ENCODE data around the gene MYO5A. TPM values are rescaled to one million over a fixed set of nuclear protein-coding genes. Genes with fewer than 3 reads are reported as not detected.
A peak's percentile ranks its signal among the peaks of the same experiment; 100 is the strongest.
"Not testable (repeated sequence)": the region's sequence is repeated elsewhere in the genome, so short reads cannot be mapped to it uniquely, and the experiment has no call there.

Gene MYO5A
- polyA plus RNA-seq, 4 donors = 7.4 to 8.2 (median 7.8) TPM

- no peak for DNase-seq (ENCODE audit: low read depth in 4 of 4, low spot score in 3 of 4)
These were observed 17.5 kb upstream of the MYO5A start for GRCh38 chr15:52546031-52546751.

- DNase-seq (ENCODE audit: low read depth in 4 of 4, low spot score in 3 of 4) = no peak
These were observed 11.8 kb upstream of the MYO5A start for GRCh38 chr15:52540374-52541012.

GRCh38 chr15:52537459-52537858 is 8.8 kb upstream of the MYO5A start:
- DNase-seq (ENCODE audit: low read depth in 4 of 4, low spot score in 3 of 4) = no peak

GRCh38 chr15:52532427-52532826 is 3.7 kb upstream of the MYO5A start:
- DNase-seq (ENCODE audit: low read depth in 4 of 4, low spot score in 3 of 4) = no peak

- no peak for DNase-seq (ENCODE audit: low read depth in 4 of 4, low spot score in 3 of 4)
These were observed 1.3 kb upstream of the MYO5A start for GRCh38 chr15:52529940-52530339.

GRCh38 chr15:52529341-52529924 is 753 bp upstream of the MYO5A start:
- peak in 2 of 4 donors; percentile 11 to 12 for DNase-seq (ENCODE audit: low read depth in 4 of 4, low spot score in 3 of 4)

- peak in 3 of 4 donors; percentile 3 to 28 (median 9) for DNase-seq (ENCODE audit: low read depth in 4 of 4, low spot score in 3 of 4)
These were observed 643 bp downstream of the MYO5A start for GRCh38 chr15:52527911-52528563.

- DNase-seq (ENCODE audit: low read depth in 4 of 4, low spot score in 3 of 4) = no peak
These were observed 1.3 kb downstream of the MYO5A start for GRCh38 chr15:52527196-52527910.

GRCh38 chr15:52524223-52525136 is 4.2 kb downstream of the MYO5A start:
- DNase-seq (ENCODE audit: low read depth in 4 of 4, low spot score in 3 of 4) = no peak

GRCh38 chr15:52523647-52524046 is 5.0 kb downstream of the MYO5A start:
- no peak for DNase-seq (ENCODE audit: low read depth in 4 of 4, low spot score in 3 of 4)

GRCh38 chr15:52523192-52523591 is 5.5 kb downstream of the MYO5A start:
- DNase-seq (ENCODE audit: low read depth in 4 of 4, low spot score in 3 of 4) = no peak

- DNase-seq (ENCODE audit: low read depth in 4 of 4, low spot score in 3 of 4) = no peak
These were observed 7.0 kb downstream of the MYO5A start for GRCh38 chr15:52521682-52522081.

GRCh38 chr15:52520421-52520820 is 8.3 kb downstream of the MYO5A start:
- DNase-seq (ENCODE audit: low read depth in 4 of 4, low spot score in 3 of 4) = no peak

- no peak for DNase-seq (ENCODE audit: low read depth in 4 of 4, low spot score in 3 of 4)
These were observed 10.0 kb downstream of the MYO5A start for GRCh38 chr15:52518487-52519371.

GRCh38 chr15:52517014-52517413 is 11.7 kb downstream of the MYO5A start:
- no peak for DNase-seq (ENCODE audit: low read depth in 4 of 4, low spot score in 3 of 4)

GRCh38 chr15:52515343-52515742 is 13.3 kb downstream of the MYO5A start:
- no peak for DNase-seq (ENCODE audit: low read depth in 4 of 4, low spot score in 3 of 4)

GRCh38 chr15:52514482-52514881 is 14.2 kb downstream of the MYO5A start:
- DNase-seq (ENCODE audit: low read depth in 4 of 4, low spot score in 3 of 4) = no peak

GRCh38 chr15:52512869-52513268 is 15.8 kb downstream of the MYO5A start:
- DNase-seq (ENCODE audit: low read depth in 4 of 4, low spot score in 3 of 4) = not testable (repeated sequence)

GRCh38 chr15:52511084-52511483 is 17.6 kb downstream of the MYO5A start:
- no peak for DNase-seq (ENCODE audit: low read depth in 4 of 4, low spot score in 3 of 4)

All from right renal pelvis (tissue), 4 donors.